OCI-LY1 (cell line): ENCODE data around the gene ATP2B2.

Experiments used
- H2AFZ ChIP-seq: fragments of 200-600 bp; sonication (generic), shearing (Covaris generic); 2 replicates; pipeline ENCODE4 v1.6.0; 2014; ENCODE audit warnings: antibody characterized with exemption, mild to moderate bottlenecking, low read length
- H3F3A ChIP-seq: fragments of 200-600 bp; sonication (generic), shearing (Covaris generic); 2 replicates; pipeline ENCODE4 v1.6.0; 2014; ENCODE audit warnings: mild to moderate bottlenecking, antibody characterized with exemption, low read length, moderate library complexity; ENCODE audit not compliant: insufficient read depth
- H3K27ac ChIP-seq: fragments of 200-600 bp; sonication (generic); 2 replicates; pipeline ENCODE4 v1.5.1; 2014; ENCODE audit warnings: low read length, mixed run types, mild to moderate bottlenecking, low read depth; ENCODE audit not compliant: poor library complexity, severe bottlenecking
- H3K27me3 ChIP-seq: fragments of 200-600 bp; sonication (generic); 2 replicates; pipeline ENCODE4 v1.6.0; 2014; ENCODE audit warnings: antibody characterized with exemption, mild to moderate bottlenecking, low read length, moderate library complexity; ENCODE audit not compliant: insufficient read depth
- H3K36me3 ChIP-seq: fragments of 200-600 bp; sonication (generic); 2 replicates; pipeline ENCODE4 v1.6.1; 2014; ENCODE audit warnings: mild to moderate bottlenecking, antibody characterized with exemption, low read length, moderate library complexity, mixed read lengths; ENCODE audit not compliant: insufficient read depth
- H3K4me1 ChIP-seq: fragments of 200-600 bp; sonication (generic); 2 replicates; pipeline ENCODE4 v1.5.1; 2014; ENCODE audit warnings: mild to moderate bottlenecking, low read length, moderate library complexity; ENCODE audit not compliant: insufficient read depth, severe bottlenecking
- H3K4me2 ChIP-seq: fragments of 200-600 bp; sonication (generic), shearing (Covaris generic); 2 replicates; pipeline ENCODE4 v1.6.1; 2014; ENCODE audit warnings: low read length
- H3K4me3 ChIP-seq: fragments of 200-600 bp; sonication (generic); 2 replicates; pipeline ENCODE4 v1.5.1; 2014; ENCODE audit warnings: low read length, low read depth, mild to moderate bottlenecking, mixed read lengths; ENCODE audit not compliant: poor library complexity, severe bottlenecking
- H3K79me2 ChIP-seq: fragments of 200-600 bp; shearing (Covaris generic); 2 replicates; pipeline ENCODE4 v1.6.1; 2016; ENCODE audit warnings: mixed run types, low read length, mixed read lengths; ENCODE audit not compliant: insufficient read depth
- H3K9ac ChIP-seq: fragments of 200-600 bp; sonication (generic), shearing (Covaris generic); 2 replicates; pipeline ENCODE4 v1.6.1; 2014; ENCODE audit warnings: mild to moderate bottlenecking, low read length, mixed read lengths
- H3K9me2 ChIP-seq: fragments of 200-600 bp; sonication (generic), shearing (Covaris generic); 2 replicates; pipeline ENCODE4 v1.6.1; 2014; ENCODE audit warnings: low read depth, mild to moderate bottlenecking, low read length, mixed read lengths
- H3K9me3 ChIP-seq: fragments of 200-600 bp; shearing (Covaris generic); 2 replicates; pipeline ENCODE4 v1.6.1; 2014; ENCODE audit warnings: low read length, mixed read lengths
- H4K20me1 ChIP-seq: fragments of 200-600 bp; sonication (generic), shearing (Covaris generic); 2 replicates; pipeline ENCODE4 v1.6.0; 2016; ENCODE audit warnings: mild to moderate bottlenecking, low read length; ENCODE audit not compliant: insufficient read depth
- CTCF ChIP-seq: fragments of 200-600 bp; sonication (generic), shearing (Covaris generic); IDR thresholded peaks from 2 replicates; pipeline ENCODE4 v1.5.1; 2017; ENCODE audit warnings: mild to moderate bottlenecking, antibody characterized with exemption, low read length, moderate library complexity, mixed read lengths
- EZH2 ChIP-seq: fragments of 200-600 bp; sonication (generic), shearing (Covaris generic); IDR thresholded peaks from 2 replicates; pipeline ENCODE4 v1.8.0; 2017; ENCODE audit warnings: borderline replicate concordance, mixed run types, mild to moderate bottlenecking, antibody characterized with exemption, low read length, moderate library complexity, mixed read lengths

Gene ATP2B2

GRCh38 chr3:10365791-10366190 lies 139.6 kb downstream of the ATP2B2 start:
- H3K36me3 ChIP-seq = no peaks in the 10 kb centered on the region
- H3K4me1 ChIP-seq = no peaks in the 10 kb centered on the region
- H3K9ac ChIP-seq = no peak overlapping the region
- no peak overlapping the region for H3K4me3 ChIP-seq
- peaks cover 1% of the 10 kb centered on the region; the same call in 1 of the 2 replicates for H3K27me3 ChIP-seq
- H3K4me2 ChIP-seq = no peak overlapping the region
- TF ChIP-seq CTCF = no peak
- no peak for TF ChIP-seq EZH2
- no peaks in the 10 kb centered on the region for H3K9me2 ChIP-seq
- H4K20me1 ChIP-seq = no peaks in the 10 kb centered on the region
- H2AFZ ChIP-seq = no peak overlapping the region
- no peaks in the 10 kb centered on the region for H3K79me2 ChIP-seq
- no peaks in the 10 kb centered on the region for H3F3A ChIP-seq
- no peak overlapping the region for H3K27ac ChIP-seq
- H3K9me3 ChIP-seq = no peaks in the 10 kb centered on the region

- no peak overlapping the region for H2AFZ ChIP-seq
- no peaks in the 10 kb centered on the region for H3K79me2 ChIP-seq
- no peaks in the 10 kb centered on the region for H4K20me1 ChIP-seq
- H3K4me2 ChIP-seq = no peak overlapping the region
- no peak overlapping the region for H3K4me3 ChIP-seq
- no peaks in the 10 kb centered on the region for H3K9me3 ChIP-seq
- peaks cover 6% of the 10 kb centered on the region; the same call in 1 of the 2 replicates for H3K27me3 ChIP-seq
- H3F3A ChIP-seq = no peaks in the 10 kb centered on the region
- no peaks in the 10 kb centered on the region for H3K36me3 ChIP-seq
- H3K4me1 ChIP-seq = no peaks in the 10 kb centered on the region
- no peak for TF ChIP-seq CTCF
- TF ChIP-seq EZH2 = no peak
- H3K9me2 ChIP-seq = no peaks in the 10 kb centered on the region
- no peak overlapping the region for H3K9ac ChIP-seq
- H3K27ac ChIP-seq = no peak overlapping the region
Observed at GRCh38 chr3:10365316-10365715, 140.1 kb downstream of the ATP2B2 start.

GRCh38 chr3:10364806-10365205 lies 140.6 kb downstream of the ATP2B2 start:
- Histone ChIP-seq H3K4me1 (no peaks in the 10 kb centered on the region), H2AFZ (no peak overlapping the region), H3K36me3 (no peaks in the 10 kb centered on the region), H4K20me1 (no peaks in the 10 kb centered on the region), H3K9me2 (no peaks in the 10 kb centered on the region), H3F3A (no peaks in the 10 kb centered on the region), H3K27ac (no peak overlapping the region), H3K79me2 (no peaks in the 10 kb centered on the region), H3K9me3 (no peaks in the 10 kb centered on the region), H3K4me2 (no peak overlapping the region), H3K27me3 (peaks cover 11% of the 10 kb centered on the region; the same call in 1 of the 2 replicates), H3K4me3 (no peak overlapping the region), H3K9ac (no peak overlapping the region)
- no peak for TF ChIP-seq EZH2
- TF ChIP-seq CTCF = no peak
